Measurements from ENCODE around the gene HSPG2.

HSPG2 gene

GRCh38 chr1:21898326-21899200, 38.5 kb downstream of the HSPG2 start:
- TF ChIP-seq, protein P1, sequence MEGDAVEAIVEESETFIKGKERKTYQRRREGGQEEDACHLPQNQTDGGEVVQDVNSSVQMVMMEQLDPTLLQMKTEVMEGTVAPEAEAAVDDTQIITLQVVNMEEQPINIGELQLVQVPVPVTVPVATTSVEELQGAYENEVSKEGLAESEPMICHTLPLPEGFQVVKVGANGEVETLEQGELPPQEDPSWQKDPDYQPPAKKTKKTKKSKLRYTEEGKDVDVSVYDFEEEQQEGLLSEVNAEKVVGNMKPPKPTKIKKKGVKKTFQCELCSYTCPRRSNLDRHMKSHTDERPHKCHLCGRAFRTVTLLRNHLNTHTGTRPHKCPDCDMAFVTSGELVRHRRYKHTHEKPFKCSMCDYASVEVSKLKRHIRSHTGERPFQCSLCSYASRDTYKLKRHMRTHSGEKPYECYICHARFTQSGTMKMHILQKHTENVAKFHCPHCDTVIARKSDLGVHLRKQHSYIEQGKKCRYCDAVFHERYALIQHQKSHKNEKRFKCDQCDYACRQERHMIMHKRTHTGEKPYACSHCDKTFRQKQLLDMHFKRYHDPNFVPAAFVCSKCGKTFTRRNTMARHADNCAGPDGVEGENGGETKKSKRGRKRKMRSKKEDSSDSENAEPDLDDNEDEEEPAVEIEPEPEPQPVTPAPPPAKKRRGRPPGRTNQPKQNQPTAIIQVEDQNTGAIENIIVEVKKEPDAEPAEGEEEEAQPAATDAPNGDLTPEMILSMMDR (IDR thresholded peaks at IDR 0.05; ENCODE audit: insufficient read depth, low read length, missing control alignments), result no peak
- DNase-seq (ENCODE audit: low read depth, low spot score), result no peak
- POLR2A ChIA-PET, result interaction anchor here (1.1 to 1.5 kb wide), 2 partner anchors 16 to 28 kb away, joined by 4 read pairs; no protein-coding TSS in a partner anchor
- no peak overlapping the region for H3K4me3 ChIP-seq (ENCODE audit: low read depth, low read length)
- CTCF ChIA-PET, result interaction anchor here (1.1 to 3.9 kb wide), 2 partner anchors 40 to 64 kb away, joined by 4 to 18 read pairs; no protein-coding TSS in a partner anchor

- no peak overlapping the region for H3K4me3 ChIP-seq (ENCODE audit: low read depth, low read length)
- no peak for DNase-seq (ENCODE audit: low read depth, low spot score)
- ChIA-PET POLR2A (interaction anchor here (1.1 to 1.5 kb wide), 2 partner anchors 16 to 29 kb away, joined by 4 read pairs; no protein-coding TSS in a partner anchor), CTCF (no interaction called here)
- TF ChIP-seq, protein P1 (IDR thresholded peaks at IDR 0.05; ENCODE audit: insufficient read depth, low read length, missing control alignments), result no peak
Measured at GRCh38 chr1:21897844-21898243, 39.3 kb downstream of the HSPG2 start.

DNA sequence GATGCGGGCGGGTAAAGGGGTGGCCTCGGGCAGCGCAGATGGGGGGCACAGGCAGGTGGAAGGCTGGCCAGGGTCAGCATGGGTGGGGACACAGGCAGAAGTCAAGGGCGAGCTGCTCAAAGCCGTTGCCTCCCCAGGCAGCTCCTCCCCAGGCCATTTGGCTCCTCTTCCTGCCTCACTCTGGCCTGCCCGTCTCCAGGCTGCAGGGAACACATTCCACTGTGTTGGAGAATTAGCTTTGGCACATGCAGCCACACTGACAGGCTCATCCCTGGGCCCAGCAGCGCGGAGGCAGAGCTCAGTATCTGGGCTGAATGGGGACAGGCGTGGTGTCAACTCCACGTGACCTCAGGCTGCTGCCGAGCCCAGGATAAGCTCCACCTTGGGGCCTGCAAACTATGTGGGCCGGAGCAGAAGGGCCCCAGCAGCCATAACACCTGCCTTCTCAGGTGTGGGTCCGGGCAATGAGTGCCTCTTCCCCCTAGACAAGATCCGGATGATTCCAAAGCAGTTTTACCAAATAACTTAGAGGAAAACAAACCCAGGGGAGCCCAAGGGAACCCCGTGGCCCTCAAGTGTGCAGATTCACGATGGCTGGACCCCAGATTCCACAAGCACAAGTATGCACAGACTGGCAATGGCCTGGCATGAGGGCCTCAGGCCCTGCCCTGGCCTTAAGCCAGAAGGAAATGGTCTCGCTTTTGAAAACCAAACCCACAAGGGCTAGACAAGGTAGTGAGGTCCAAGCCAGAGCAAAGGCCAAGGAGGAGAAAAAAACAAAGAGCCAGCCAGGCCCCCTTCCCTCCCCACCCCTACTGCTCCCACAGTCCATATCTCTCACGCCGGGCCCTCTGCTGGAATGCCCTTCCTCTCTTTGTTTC, 40.2 kb downstream of the HSPG2 start:
- ChIA-PET POLR2A (interaction anchor here (1.0 kb wide), 1 partner anchor 13 kb away, joined by 3 read pairs; no protein-coding TSS in a partner anchor), CTCF (interaction anchor here (0.7 to 1.5 kb wide), 2 partner anchors 42 to 66 kb away, joined by 3 to 6 read pairs; no protein-coding TSS in a partner anchor)
- no peak overlapping the region for H3K4me3 ChIP-seq (ENCODE audit: low read depth, low read length)
- TF ChIP-seq, protein P1 (IDR thresholded peaks at IDR 0.05; ENCODE audit: insufficient read depth, low read length, missing control alignments), result no peak
- no peak for DNase-seq (ENCODE audit: low read depth, low spot score)

GRCh38 chr1:21896026-21896425, 41.1 kb downstream of the HSPG2 start:
- no peak overlapping the region for H3K4me3 ChIP-seq (ENCODE audit: low read depth, low read length)
- POLR2A ChIA-PET, result interaction anchor here (1.0 kb wide), 1 partner anchor 14 kb away, joined by 3 read pairs; no protein-coding TSS in a partner anchor
- CTCF ChIA-PET, result interaction anchor here (0.7 to 1.5 kb wide), 2 partner anchors 43 to 67 kb away, joined by 3 to 6 read pairs; no protein-coding TSS in a partner anchor
- DNase-seq (ENCODE audit: low read depth, low spot score), result no peak
- TF ChIP-seq, protein P1 (IDR thresholded peaks at IDR 0.05; ENCODE audit: insufficient read depth, low read length, missing control alignments), result no peak

GRCh38 chr1:21894034-21894881, 42.9 kb downstream of the HSPG2 start:
- H3K4me3 ChIP-seq (ENCODE audit: low read depth, low read length), result no peak overlapping the region
- DNase-seq (ENCODE audit: low read depth, low spot score), result no peak
- ChIA-PET POLR2A (no interaction called here), CTCF (interaction anchor here (1.4 kb wide), 1 partner anchor 12 kb away, joined by 6 read pairs; no protein-coding TSS in a partner anchor)
- TF ChIP-seq, protein P1 (IDR thresholded peaks at IDR 0.05; ENCODE audit: insufficient read depth, low read length, missing control alignments), result no peak
